Measurements from ENCODE around the gene SEMA3G.

SEMA3G gene

DNA sequence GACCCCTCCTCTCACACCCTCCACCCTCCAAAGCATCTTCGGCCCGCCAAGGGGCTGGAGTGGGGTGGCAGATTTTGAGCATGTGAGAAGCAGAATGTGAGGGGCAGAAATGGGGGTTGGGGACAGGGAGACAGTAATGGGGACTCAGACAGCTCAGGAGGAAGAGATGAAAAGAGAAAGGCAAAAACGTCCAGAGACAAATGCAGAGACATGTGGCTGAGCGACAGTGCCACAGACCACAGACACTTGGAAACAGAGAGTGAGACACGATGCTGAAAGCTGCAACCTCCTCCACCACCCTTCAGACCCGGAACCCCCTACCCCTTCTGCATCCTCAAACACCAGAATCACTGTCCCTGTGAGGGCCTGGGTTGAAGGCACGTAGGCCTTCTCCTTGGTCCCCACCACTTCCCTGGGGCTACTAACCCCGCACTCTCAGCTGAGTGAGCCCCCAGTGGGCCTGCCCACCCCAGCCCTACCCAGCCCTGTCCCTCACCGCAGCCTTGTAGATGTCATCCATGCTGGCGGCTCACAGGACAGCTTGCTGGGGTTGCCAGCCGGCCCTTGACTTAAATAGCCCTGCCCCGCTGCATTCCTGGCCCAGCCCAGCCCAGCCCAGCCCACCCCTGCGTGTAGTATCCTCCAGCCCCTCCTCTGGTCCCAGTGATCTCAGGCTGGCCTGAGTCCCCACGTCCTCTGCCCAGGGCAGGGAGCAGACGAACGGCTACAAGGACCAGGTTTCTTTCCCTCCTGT is 8.8 kb upstream of the SEMA3G start, which contains the start of gene TNNC1:
Gene TNNC1, minus strand, starts transcription at position 546 of the 754 bp plus-strand sequence. Its CDS starts 26 bp downstream, at position 520.
- DNase-seq = no peak

GRCh38 chr3:52452570-52453221 is 7.8 kb upstream of the SEMA3G start:
- DNase-seq = no peak

GRCh38 chr3:52452126-52452525 is 7.2 kb upstream of the SEMA3G start:
- DNase-seq = no peak

DNA sequence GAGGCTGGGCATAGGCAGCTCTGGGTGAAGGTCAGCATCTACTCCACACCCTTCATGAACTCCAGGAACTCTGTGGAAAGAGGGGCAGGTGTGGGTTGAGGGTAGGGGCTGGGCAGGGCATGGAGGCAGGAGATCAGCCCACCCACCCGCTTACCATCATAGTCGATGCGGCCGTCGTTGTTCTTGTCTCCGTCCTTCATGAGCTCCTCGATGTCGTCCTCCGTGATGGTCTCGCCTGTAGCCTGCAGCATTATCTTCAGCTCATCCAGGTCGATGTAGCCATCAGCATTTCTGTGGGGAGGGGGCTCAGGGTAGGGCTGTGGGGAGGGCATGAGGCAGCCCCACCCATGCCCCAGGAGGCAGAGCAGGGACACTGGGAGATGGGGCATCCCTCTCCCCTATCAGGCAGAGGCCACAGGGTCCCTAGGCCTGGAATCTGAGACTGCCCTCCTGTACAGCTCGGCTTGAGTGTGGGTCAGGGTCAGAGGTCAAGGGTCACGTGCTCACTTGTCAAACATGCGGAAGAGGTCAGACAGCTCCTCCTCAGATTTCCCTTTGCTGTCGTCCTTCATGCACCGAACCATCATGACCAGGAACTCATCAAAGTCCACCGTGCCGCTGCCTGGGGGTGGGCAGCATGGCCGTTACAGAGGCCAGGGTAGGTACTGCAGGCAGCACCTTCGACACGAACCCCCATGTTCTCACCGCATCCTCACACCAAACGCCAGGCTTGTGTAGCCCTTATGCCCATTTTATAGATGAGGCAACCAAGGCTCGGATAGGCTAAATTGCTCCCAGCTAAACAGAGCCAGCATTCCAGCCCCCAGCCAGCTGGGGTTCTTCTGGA is 6.6 kb upstream of the SEMA3G start:
- no peak for DNase-seq

- no peak for DNase-seq
Measured at GRCh38 chr3:52450489-52451236, 5.8 kb upstream of the SEMA3G start.

DNA sequence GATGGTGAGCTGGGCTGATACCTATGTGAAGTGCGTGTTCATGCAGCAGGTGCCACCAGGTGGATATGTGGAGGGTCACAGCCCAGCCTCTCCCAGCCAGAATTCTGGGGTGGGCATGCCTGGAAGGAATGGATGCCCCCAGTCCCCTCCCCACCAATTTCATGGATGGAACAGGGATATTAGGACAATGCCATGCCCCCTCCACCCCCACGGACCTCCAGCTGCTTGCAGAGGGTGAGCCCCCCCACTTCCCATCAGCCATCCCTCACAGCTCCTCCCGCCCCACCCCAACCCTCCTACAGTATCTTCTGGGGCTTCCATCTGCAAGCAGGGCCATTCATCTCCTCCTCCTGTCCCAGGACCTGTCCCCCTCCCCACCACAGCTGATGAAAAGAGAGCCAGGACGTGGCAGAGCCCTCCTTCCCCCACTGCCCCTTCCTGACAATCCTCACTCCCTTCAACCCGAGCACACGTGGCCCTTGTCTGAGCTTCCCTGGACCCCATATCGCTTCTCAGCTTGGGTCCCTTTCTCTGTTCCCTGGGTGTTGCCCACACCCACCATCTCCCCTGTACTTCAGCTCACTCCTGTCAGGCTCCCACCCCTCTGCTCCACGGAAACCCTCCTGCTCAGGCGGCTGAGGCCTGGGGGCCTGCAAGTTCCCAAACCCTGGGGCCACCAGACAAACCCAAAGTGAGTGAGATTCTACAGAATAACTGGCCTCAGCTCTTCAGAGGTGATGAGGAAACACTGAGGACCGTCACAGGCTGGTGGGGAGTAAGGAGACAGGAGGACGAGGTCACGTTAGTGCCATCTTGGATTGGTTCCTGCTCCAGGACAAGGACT is 2.8 kb upstream of the SEMA3G start:
- no peak for DNase-seq

- DNase-seq = peak in 1 of 2 experiments; percentile 5
Measured at GRCh38 chr3:52446631-52447511, 2.0 kb upstream of the SEMA3G start.

- no peak for DNase-seq
Measured at GRCh38 chr3:52446042-52446441, 1.1 kb upstream of the SEMA3G start.

GRCh38 chr3:52443791-52444687 is 864 bp downstream of the SEMA3G start:
- DNase-seq = no peak

GRCh38 chr3:52443268-52443610 is 1.7 kb downstream of the SEMA3G start:
- no peak for DNase-seq

DNA sequence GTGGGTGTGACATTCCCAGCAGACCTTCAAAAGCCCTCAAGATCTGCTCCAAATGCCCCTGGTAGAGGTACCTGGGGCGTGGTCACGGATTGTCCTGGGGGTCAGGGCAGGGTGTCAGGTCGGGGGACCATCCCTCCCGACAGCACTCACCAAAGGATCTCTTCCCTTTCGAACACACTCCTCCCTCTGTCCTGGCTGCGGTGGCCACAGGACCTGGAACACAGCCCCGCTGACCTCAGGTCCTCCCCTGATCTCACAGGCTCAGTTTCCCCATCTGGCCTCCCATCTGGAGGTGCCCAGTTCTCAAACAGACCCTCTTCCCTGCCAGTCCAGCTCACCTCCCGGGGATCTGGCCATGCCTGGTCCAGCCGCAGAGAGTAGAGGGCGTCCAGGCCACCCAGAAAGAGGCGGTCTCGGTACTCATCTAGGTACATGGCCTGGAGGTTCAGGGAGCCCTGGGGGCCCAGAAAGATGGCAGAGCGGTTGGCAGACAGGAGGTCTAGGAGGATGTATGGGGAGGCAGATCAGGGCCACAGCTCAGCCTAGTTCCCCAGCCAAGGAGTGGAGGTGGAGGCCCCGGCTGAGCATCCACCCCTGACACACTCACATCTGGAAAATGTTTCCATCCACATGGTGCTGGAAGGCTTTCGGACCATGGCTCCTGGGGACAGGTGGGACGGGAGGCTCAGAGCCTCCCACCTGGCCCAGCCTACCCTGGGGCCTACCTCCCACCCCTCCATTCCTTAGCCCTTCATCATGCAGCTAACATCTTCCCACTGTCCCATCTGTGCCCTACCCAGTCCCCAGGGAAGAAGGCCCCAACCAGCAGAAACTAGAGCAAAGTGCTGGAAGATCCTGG is 2.3 kb downstream of the SEMA3G start:
- DNase-seq = no peak

- no peak for DNase-seq
Measured at GRCh38 chr3:52441772-52442332, 3.1 kb downstream of the SEMA3G start.

GRCh38 chr3:52441091-52441771 is 3.7 kb downstream of the SEMA3G start:
- no peak for DNase-seq

GRCh38 chr3:52440671-52441070 is 4.2 kb downstream of the SEMA3G start:
- no peak for DNase-seq

DNA sequence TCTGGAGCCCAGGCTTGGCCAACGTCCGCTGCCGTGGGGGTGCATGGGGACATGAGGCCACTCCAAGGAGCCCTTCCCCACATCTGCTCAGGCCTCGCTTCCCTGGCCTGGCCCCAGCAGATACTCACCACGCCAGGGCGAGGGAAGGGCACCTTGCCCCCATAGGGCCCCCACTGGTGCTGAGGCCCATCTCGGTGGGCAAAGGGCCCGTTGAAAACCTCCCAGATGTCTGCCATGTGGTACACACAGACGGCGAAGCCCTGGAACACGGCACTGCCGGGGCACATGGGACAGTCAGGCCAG is 4.7 kb downstream of the SEMA3G start:
- DNase-seq = no peak

GRCh38 chr3:52439426-52440248 is 5.3 kb downstream of the SEMA3G start:
- DNase-seq = no peak
